Stimulated activated CD4-positive, alpha-beta T cell treated with anti-CD3 and anti-CD28 coated beads, Interleukin-4, amount 100 ng/mL, for 48 hours (primary cell): ENCODE measurements around the gene SNX4.
"Not testable (repeated sequence)": the region's sequence is repeated elsewhere in the genome, so short reads cannot be mapped to it uniquely, and the experiment has no call there.

Source experiments
- DNase-seq, 2 donors: peaks; one replicate each; pipeline ENCODE4 v3.0.0-alpha.2; 2020; ENCODE audit warnings: low read depth in 2 of 2

The SNX4 gene

GRCh38 chr3:125519678-125520562, at the start of gene SNX4:
Gene SNX4, minus strand, starts transcription at chr3:125520202. Its CDS starts 30 bp downstream, at chr3:125520172.
- peak; percentile 77 to 87 for DNase-seq

GRCh38 chr3:125556314-125556713, 36.3 kb upstream of the SNX4 start:
- DNase-seq, result no peak

GRCh38 chr3:125552401-125552800, 32.4 kb upstream of the SNX4 start:
- DNase-seq, result no peak

- DNase-seq, result no peak
Observed at GRCh38 chr3:125528920-125529319, 8.9 kb upstream of the SNX4 start.

GRCh38 chr3:125525153-125525552, 5.2 kb upstream of the SNX4 start:
- DNase-seq, result no peak

GRCh38 chr3:125520563-125520919, 539 bp upstream of the SNX4 start:
- not testable (repeated sequence) for DNase-seq

GRCh38 chr3:125515421-125515820, 4.6 kb downstream of the SNX4 start:
- no peak for DNase-seq

- DNase-seq, result no peak
Observed at GRCh38 chr3:125513490-125514115, 6.4 kb downstream of the SNX4 start.

GRCh38 chr3:125512135-125512920, 7.7 kb downstream of the SNX4 start:
- DNase-seq, result peak; percentile 14 to 17

- no peak for DNase-seq
Observed at GRCh38 chr3:125511420-125512118, 8.4 kb downstream of the SNX4 start.

- no peak for DNase-seq
Observed at GRCh38 chr3:125507128-125507527, 12.9 kb downstream of the SNX4 start.

- no peak for DNase-seq
Observed at GRCh38 chr3:125498630-125499029, 21.4 kb downstream of the SNX4 start.

GRCh38 chr3:125496701-125497100, 23.3 kb downstream of the SNX4 start:
- no peak for DNase-seq

GRCh38 chr3:125482406-125482805, 37.6 kb downstream of the SNX4 start:
- DNase-seq, result no peak

GRCh38 chr3:125481786-125482185, 38.2 kb downstream of the SNX4 start:
- no peak for DNase-seq

GRCh38 chr3:125481375-125481759, 38.6 kb downstream of the SNX4 start:
- DNase-seq, result not testable (repeated sequence)

GRCh38 chr3:125480656-125481374, 39.2 kb downstream of the SNX4 start:
- no peak for DNase-seq

- DNase-seq, result no peak
Observed at GRCh38 chr3:125479091-125479490, 40.9 kb downstream of the SNX4 start.

- no peak for DNase-seq
Observed at GRCh38 chr3:125478326-125478725, 41.7 kb downstream of the SNX4 start.

GRCh38 chr3:125477701-125478100, 42.3 kb downstream of the SNX4 start:
- DNase-seq, result no peak

GRCh38 chr3:125470671-125471070, 49.3 kb downstream of the SNX4 start:
- no peak for DNase-seq
